Measurements from ENCODE around the gene MTOR. TPM values are rescaled to one million over a fixed set of nuclear protein-coding genes. Genes with fewer than 3 reads are reported as not detected.
A peak's percentile ranks its signal among the peaks of the same experiment; 100 is the strongest.
"Not testable (repeated sequence)": the region's sequence is repeated elsewhere in the genome, so short reads cannot be mapped to it uniquely, and the experiment has no call there.

Gene MTOR
- total RNA-seq, 1 donor from 2014 or later, result 25.1 TPM

- Histone ChIP-seq H3K9ac (ENCODE audit: low read depth in 1 of 3, low read length in 3 of 3) (peak overlapping the region in 1 of 3 donors; percentile 68), H3K4me1 (ENCODE audit: control insufficient read depth in 3 of 3, insufficient read depth in 3 of 3, low read length in 3 of 3) (peaks cover 37 to 43% (median 37%) of the 10 kb centered on the region in 3 donors)
Observed at GRCh38 chr1:11176081-11176706, 86.2 kb downstream of the MTOR start.

GRCh38 chr1:11175461-11175860 lies 86.9 kb downstream of the MTOR start:
- Histone ChIP-seq H3K4me1 (ENCODE audit: control insufficient read depth in 3 of 3, insufficient read depth in 3 of 3, low read length in 3 of 3) (peaks cover 37 to 43% (median 37%) of the 10 kb centered on the region in 3 donors), H3K27ac (ENCODE audit: low read depth, low read length) (no peak overlapping the region), H3K4me3 (ENCODE audit: low read length in 3 of 3) (no peak overlapping the region), H3K36me3 (ENCODE audit: control insufficient read depth in 3 of 3, insufficient read depth in 3 of 3, low read length in 3 of 3) (no peaks in the 10 kb centered on the region), H3K27me3 (ENCODE audit: control insufficient read depth in 3 of 3, insufficient read depth in 3 of 3, low read length in 3 of 3) (no peaks in the 10 kb centered on the region), H3K9me3 (ENCODE audit: control insufficient read depth in 3 of 3, low read length in 3 of 3) (no peaks in the 10 kb centered on the region), H3K9ac (ENCODE audit: low read depth in 1 of 3, low read length in 3 of 3) (peak overlapping the region in 1 of 3 donors; percentile 3)

More at GRCh38 chr1:11176081-11176706, 86.2 kb downstream of the MTOR start:
- no peaks in the 10 kb centered on the region for H3K27me3 ChIP-seq (ENCODE audit: control insufficient read depth in 3 of 3, insufficient read depth in 3 of 3, low read length in 3 of 3)
- peak overlapping the region; percentile 65 for H3K27ac ChIP-seq (ENCODE audit: low read depth, low read length)
- peaks cover 0 to 2% (median 0%) of the 10 kb centered on the region in 3 donors for H3K36me3 ChIP-seq (ENCODE audit: control insufficient read depth in 3 of 3, insufficient read depth in 3 of 3, low read length in 3 of 3)
- H3K9me3 ChIP-seq (ENCODE audit: control insufficient read depth in 3 of 3, low read length in 3 of 3), result no peaks in the 10 kb centered on the region
- peak overlapping the region in 1 of 3 donors; percentile 41 for H3K4me3 ChIP-seq (ENCODE audit: low read length in 3 of 3)

- no peak overlapping the region for H3K9ac ChIP-seq (ENCODE audit: low read depth in 1 of 3, low read length in 3 of 3)
Observed at GRCh38 chr1:11174261-11174942, 87.9 kb downstream of the MTOR start.

DNA sequence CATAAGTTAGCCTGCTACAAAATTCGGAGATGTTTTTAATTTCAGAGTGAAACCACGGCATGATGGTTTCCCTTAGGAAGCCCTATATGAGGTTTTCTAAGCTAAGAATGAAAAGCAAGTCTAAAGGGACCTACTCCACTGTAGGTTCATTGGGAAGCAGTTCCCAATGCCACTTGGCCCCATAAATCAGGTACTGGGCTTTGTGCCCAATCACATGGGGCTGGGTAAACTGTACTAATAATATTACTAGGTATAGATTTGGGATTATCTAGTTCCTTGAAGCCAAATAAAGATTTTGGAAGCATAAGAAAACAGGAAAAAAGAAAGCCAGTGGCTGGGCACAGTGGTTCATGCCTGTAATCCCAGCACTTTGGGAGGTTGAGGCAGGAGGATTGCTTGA lies 92.2 kb downstream of the MTOR start:
- peaks cover 0 to 8% (median 5%) of the 10 kb centered on the region in 3 donors for H3K4me1 ChIP-seq (ENCODE audit: control insufficient read depth in 3 of 3, insufficient read depth in 3 of 3, low read length in 3 of 3)
- peaks cover 0 to 3% (median 2%) of the 10 kb centered on the region in 3 donors for H3K36me3 ChIP-seq (ENCODE audit: control insufficient read depth in 3 of 3, insufficient read depth in 3 of 3, low read length in 3 of 3)
- H3K9me3 ChIP-seq (ENCODE audit: control insufficient read depth in 3 of 3, low read length in 3 of 3), result no peaks in the 10 kb centered on the region
- no peaks in the 10 kb centered on the region for H3K27me3 ChIP-seq (ENCODE audit: control insufficient read depth in 3 of 3, insufficient read depth in 3 of 3, low read length in 3 of 3)
- no peak overlapping the region for H3K9ac ChIP-seq (ENCODE audit: low read depth in 1 of 3, low read length in 3 of 3)
- no peak overlapping the region for H3K27ac ChIP-seq (ENCODE audit: low read depth, low read length)
- H3K4me3 ChIP-seq (ENCODE audit: low read length in 3 of 3), result no peak overlapping the region

More at GRCh38 chr1:11174261-11174942, 87.9 kb downstream of the MTOR start:
- Histone ChIP-seq H3K36me3 (ENCODE audit: control insufficient read depth in 3 of 3, insufficient read depth in 3 of 3, low read length in 3 of 3) (no peaks in the 10 kb centered on the region), H3K27me3 (ENCODE audit: control insufficient read depth in 3 of 3, insufficient read depth in 3 of 3, low read length in 3 of 3) (no peaks in the 10 kb centered on the region), H3K4me1 (ENCODE audit: control insufficient read depth in 3 of 3, insufficient read depth in 3 of 3, low read length in 3 of 3) (peaks cover 37 to 43% (median 42%) of the 10 kb centered on the region in 3 donors), H3K9me3 (ENCODE audit: control insufficient read depth in 3 of 3, low read length in 3 of 3) (no peaks in the 10 kb centered on the region), H3K27ac (ENCODE audit: low read depth, low read length) (no peak overlapping the region), H3K4me3 (ENCODE audit: low read length in 3 of 3) (no peak overlapping the region)

DNA sequence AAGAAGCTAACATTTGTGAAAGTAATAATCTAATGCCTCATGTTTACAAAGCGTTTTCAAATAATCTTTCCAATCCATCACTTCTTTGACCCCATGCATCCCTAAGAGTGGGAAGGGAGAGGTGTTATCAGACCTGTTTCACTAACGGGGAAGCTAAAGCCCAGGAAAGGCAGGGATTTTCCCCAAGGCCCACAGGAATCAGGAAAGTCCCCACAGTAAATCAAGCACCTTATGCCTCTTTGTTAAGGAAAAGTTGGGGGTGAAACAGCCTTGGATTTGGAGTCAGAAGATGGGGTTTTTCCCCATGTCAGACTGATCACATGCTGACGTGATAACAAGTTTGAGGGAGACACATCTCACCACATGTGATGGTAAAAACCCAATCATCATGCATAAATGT lies 93.1 kb downstream of the MTOR start:
- Histone ChIP-seq H3K27ac (ENCODE audit: low read depth, low read length) (no peak overlapping the region), H3K4me3 (ENCODE audit: low read length in 3 of 3) (no peak overlapping the region), H3K36me3 (ENCODE audit: control insufficient read depth in 3 of 3, insufficient read depth in 3 of 3, low read length in 3 of 3) (peaks cover 0 to 3% (median 2%) of the 10 kb centered on the region in 3 donors), H3K27me3 (ENCODE audit: control insufficient read depth in 3 of 3, insufficient read depth in 3 of 3, low read length in 3 of 3) (no peaks in the 10 kb centered on the region), H3K9me3 (ENCODE audit: control insufficient read depth in 3 of 3, low read length in 3 of 3) (no peaks in the 10 kb centered on the region), H3K9ac (ENCODE audit: low read depth in 1 of 3, low read length in 3 of 3) (no peak overlapping the region), H3K4me1 (ENCODE audit: control insufficient read depth in 3 of 3, insufficient read depth in 3 of 3, low read length in 3 of 3) (peaks cover 0 to 8% (median under 1%) of the 10 kb centered on the region in 3 donors)

GRCh38 chr1:11168731-11169130 lies 93.6 kb downstream of the MTOR start:
- no peak overlapping the region for H3K4me3 ChIP-seq (ENCODE audit: low read length in 3 of 3)
- peaks cover 0 to 8% (median 0%) of the 10 kb centered on the region in 3 donors for H3K4me1 ChIP-seq (ENCODE audit: control insufficient read depth in 3 of 3, insufficient read depth in 3 of 3, low read length in 3 of 3)
- peaks cover 0 to 3% (median 2%) of the 10 kb centered on the region in 3 donors for H3K36me3 ChIP-seq (ENCODE audit: control insufficient read depth in 3 of 3, insufficient read depth in 3 of 3, low read length in 3 of 3)
- no peaks in the 10 kb centered on the region for H3K9me3 ChIP-seq (ENCODE audit: control insufficient read depth in 3 of 3, low read length in 3 of 3)
- H3K27ac ChIP-seq (ENCODE audit: low read depth, low read length), result no peak overlapping the region
- H3K9ac ChIP-seq (ENCODE audit: low read depth in 1 of 3, low read length in 3 of 3), result no peak overlapping the region
- no peaks in the 10 kb centered on the region for H3K27me3 ChIP-seq (ENCODE audit: control insufficient read depth in 3 of 3, insufficient read depth in 3 of 3, low read length in 3 of 3)

DNA sequence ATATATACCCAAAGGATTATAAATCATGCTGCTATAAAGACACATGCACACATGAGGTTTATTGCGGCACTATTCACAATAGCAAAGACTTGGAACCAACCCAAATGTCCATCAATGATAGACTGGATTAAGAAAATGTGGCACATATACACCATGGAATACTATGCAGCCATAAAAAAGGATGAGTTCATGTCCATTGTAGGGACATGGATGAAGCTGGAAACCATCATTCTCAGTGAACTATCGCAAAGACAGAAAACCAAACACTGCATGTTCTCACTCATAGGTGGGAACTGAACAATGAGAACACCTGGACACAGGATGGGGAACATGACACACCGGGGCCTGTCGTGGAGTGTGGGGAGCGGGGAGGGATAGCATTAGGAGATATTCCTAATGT lies 95.6 kb downstream of the MTOR start:
- H3K36me3 ChIP-seq (ENCODE audit: control insufficient read depth in 3 of 3, insufficient read depth in 3 of 3, low read length in 3 of 3); H3K27me3 ChIP-seq (ENCODE audit: control insufficient read depth in 3 of 3, insufficient read depth in 3 of 3, low read length in 3 of 3); H3K9me3 ChIP-seq (ENCODE audit: control insufficient read depth in 3 of 3, low read length in 3 of 3); H3K27ac ChIP-seq (ENCODE audit: low read depth, low read length); H3K4me3 ChIP-seq (ENCODE audit: low read length in 3 of 3); H3K4me1 ChIP-seq (ENCODE audit: control insufficient read depth in 3 of 3, insufficient read depth in 3 of 3, low read length in 3 of 3); H3K9ac ChIP-seq (ENCODE audit: low read depth in 1 of 3, low read length in 3 of 3): not testable (repeated sequence)

DNA sequence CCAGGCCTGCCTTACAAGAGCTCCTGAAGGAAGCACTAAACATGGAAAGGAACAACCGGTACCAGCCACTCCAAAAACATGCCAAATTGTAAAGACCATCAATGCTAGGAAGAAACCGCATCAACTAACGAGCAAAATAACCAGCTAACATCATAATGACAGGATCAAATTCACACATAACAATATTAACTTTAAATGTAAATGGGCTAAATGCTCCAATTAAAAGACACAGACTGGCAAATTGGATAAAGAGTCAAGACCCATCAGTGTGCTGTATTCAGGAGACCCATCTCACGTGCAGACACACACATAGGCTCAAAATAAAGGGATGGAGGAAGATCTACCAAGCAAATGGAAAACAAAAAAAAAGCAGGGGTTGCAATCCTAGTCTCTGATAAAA lies 99.6 kb downstream of the MTOR start:
- H3K27ac ChIP-seq (ENCODE audit: low read depth, low read length); H3K36me3 ChIP-seq (ENCODE audit: control insufficient read depth in 3 of 3, insufficient read depth in 3 of 3, low read length in 3 of 3); H3K9me3 ChIP-seq (ENCODE audit: control insufficient read depth in 3 of 3, low read length in 3 of 3); H3K4me3 ChIP-seq (ENCODE audit: low read length in 3 of 3); H3K27me3 ChIP-seq (ENCODE audit: control insufficient read depth in 3 of 3, insufficient read depth in 3 of 3, low read length in 3 of 3); H3K9ac ChIP-seq (ENCODE audit: low read depth in 1 of 3, low read length in 3 of 3): not testable (repeated sequence)
- peaks cover 14 to 15% (median 14%) of the 10 kb centered on the region in 3 donors for H3K4me1 ChIP-seq (ENCODE audit: control insufficient read depth in 3 of 3, insufficient read depth in 3 of 3, low read length in 3 of 3)

DNA sequence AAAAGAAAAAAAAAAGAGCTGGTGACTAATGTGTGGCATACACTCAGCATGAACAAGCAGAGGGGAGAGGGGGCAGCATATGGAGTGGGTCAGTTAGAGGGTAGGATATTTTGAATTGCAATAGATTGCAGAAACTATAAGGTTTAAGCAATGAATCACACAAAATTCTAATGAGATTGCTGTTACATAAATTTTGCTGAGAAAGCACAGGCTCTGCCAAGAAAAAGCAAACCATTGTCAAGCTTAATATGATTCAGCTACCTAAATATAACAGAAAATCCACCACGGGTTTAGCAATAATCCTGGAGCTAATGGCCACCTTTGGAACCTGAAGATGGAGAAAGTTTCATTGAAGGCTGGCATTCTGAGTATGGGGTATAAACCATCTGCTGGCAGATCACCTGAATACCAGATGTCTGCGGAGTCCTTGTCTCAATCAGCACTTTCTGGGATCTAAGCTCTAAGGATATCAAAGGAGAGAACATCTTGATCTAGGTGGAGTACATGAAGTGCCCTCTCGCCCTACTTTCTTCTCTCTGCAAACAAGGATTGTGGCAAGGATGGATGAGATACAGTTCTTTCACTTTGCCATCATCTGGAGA lies 103.5 kb downstream of the MTOR start:
- no peaks in the 10 kb centered on the region for H3K9me3 ChIP-seq (ENCODE audit: control insufficient read depth in 3 of 3, low read length in 3 of 3)
- no peaks in the 10 kb centered on the region for H3K27me3 ChIP-seq (ENCODE audit: control insufficient read depth in 3 of 3, insufficient read depth in 3 of 3, low read length in 3 of 3)
- H3K4me3 ChIP-seq (ENCODE audit: low read length in 3 of 3), result no peak overlapping the region
- H3K36me3 ChIP-seq (ENCODE audit: control insufficient read depth in 3 of 3, insufficient read depth in 3 of 3, low read length in 3 of 3), result peaks cover 0 to 20% (median 0%) of the 10 kb centered on the region in 3 donors
- no peak overlapping the region for H3K9ac ChIP-seq (ENCODE audit: low read depth in 1 of 3, low read length in 3 of 3)
- peaks cover 27 to 31% (median 28%) of the 10 kb centered on the region in 3 donors for H3K4me1 ChIP-seq (ENCODE audit: control insufficient read depth in 3 of 3, insufficient read depth in 3 of 3, low read length in 3 of 3)
- H3K27ac ChIP-seq (ENCODE audit: low read depth, low read length), result peak overlapping the region; percentile 94

- Histone ChIP-seq H3K4me1 (ENCODE audit: control insufficient read depth in 3 of 3, insufficient read depth in 3 of 3, low read length in 3 of 3) (peaks cover 27 to 31% (median 28%) of the 10 kb centered on the region in 3 donors), H3K36me3 (ENCODE audit: control insufficient read depth in 3 of 3, insufficient read depth in 3 of 3, low read length in 3 of 3) (peaks cover 0 to 20% (median 0%) of the 10 kb centered on the region in 3 donors), H3K27me3 (ENCODE audit: control insufficient read depth in 3 of 3, insufficient read depth in 3 of 3, low read length in 3 of 3) (no peaks in the 10 kb centered on the region), H3K4me3 (ENCODE audit: low read length in 3 of 3) (no peak overlapping the region), H3K9ac (ENCODE audit: low read depth in 1 of 3, low read length in 3 of 3) (peak overlapping the region; percentile 6 to 47 (median 33)), H3K9me3 (ENCODE audit: control insufficient read depth in 3 of 3, low read length in 3 of 3) (no peaks in the 10 kb centered on the region), H3K27ac (ENCODE audit: low read depth, low read length) (peak overlapping the region; percentile 94)
Observed at GRCh38 chr1:11158291-11158690, 104.1 kb downstream of the MTOR start.
